GM19463 (cell line): ENCODE measurements around the gene GPR32.
"Not testable (repeated sequence)": the region's sequence is repeated elsewhere in the genome, so short reads cannot be mapped to it uniquely, and the experiment has no call there.

Experiments
- ATAC-seq: cut with Tn5 transposase; IDR thresholded peaks from one replicate; pipeline ENCODE4 v1.9.1; 2021; ENCODE audit warnings: mild to moderate bottlenecking, moderate library complexity; ENCODE audit not compliant: unreplicated experiment

Gene GPR32

DNA sequence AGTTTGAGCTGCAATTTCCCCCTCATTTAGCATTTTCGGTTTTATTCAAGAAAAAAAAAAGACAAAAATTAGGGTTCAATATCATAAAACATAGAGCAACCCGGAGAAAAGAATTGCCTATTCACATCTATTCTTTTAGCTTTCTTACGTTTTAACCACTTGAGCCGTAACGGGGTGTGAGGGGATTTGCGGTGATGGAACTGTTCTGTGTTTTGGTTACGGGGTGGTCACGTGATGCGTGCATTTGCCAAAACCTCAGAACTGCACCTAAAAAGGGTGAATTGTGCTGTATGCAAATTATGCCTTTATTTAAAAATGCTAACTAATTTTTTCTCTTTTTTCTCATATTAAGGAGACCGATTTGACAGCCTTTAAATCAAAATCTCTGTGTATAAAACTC lies 25.0 kb upstream of the GPR32 start:
- ATAC-seq = no peak

DNA sequence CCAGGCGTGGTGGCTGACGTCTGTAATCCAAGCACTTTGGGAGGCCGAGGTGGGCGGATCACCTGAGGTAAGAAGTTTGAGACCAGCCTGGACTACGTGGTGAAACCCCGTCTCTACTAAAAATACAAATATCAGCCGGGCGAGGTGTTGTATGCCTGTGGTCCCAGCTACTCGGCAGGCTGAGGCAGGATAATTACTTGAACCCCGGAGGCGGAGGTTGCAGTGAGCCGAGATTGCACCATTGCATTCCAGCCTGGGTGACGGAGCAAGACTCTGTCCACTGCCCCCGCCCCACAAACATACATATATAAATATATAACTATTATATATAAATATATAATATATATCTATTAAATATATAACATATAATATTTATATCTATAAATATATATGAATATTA lies 23.1 kb upstream of the GPR32 start:
- ATAC-seq = not testable (repeated sequence)

DNA sequence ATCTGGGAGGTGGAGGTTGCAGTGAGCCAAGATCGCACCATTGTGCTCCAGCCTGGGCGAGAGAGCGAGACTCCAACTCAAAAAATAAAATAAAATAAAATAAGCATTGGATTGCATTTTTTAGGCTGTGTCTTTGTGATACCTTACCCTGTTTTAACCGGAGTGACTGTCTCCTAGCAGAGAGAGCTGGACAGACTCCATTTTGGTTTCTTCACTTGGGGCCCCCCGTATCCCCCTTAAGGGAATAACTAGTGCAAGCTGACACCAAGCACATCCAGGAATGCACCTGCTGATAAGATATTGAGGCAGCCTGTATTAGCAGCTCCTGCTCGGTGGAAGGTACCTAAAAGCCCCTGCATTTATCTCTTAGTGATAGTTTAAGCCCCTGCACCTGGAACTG lies 20.8 kb upstream of the GPR32 start:
- ATAC-seq = no peak

DNA sequence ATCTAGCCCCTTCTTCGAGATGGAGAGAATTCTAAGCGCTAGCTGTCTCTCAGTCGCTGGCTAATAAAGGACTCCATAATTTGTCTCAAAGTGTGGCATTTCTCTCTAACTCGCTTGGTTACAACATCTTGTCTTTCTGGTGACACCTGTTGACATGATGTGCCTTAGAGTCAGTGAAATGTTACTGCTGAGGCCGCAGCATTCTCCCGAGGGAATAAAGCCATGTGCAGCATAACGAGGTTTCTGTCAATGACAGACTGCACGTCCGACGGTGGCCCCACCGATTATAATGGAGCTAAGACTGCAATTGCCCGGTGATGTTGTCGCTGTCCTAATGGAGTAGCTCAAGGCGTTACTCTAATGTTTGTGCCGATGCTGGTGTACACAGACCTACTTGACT lies 20.3 kb upstream of the GPR32 start:
- no peak for ATAC-seq

DNA sequence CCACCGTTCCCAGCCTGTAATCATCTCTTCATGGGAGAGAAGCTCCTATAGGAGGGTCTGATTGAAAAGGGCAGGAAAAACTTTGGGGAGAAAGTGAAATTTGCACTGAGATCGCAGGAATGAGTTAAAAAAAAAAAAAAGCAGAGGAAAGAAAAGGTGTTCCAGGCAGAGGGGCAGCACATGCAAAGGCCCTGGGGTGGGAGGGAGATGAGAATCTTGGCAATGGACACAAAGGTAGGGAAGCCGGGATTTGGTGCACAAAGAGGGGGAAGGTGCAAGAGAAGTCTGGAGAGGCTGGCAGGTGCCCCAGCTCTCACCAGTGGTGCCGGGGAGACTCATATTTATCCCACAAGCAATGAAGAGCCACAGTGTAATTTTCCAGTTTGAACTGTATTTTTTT lies 16.4 kb upstream of the GPR32 start:
- ATAC-seq = no peak

DNA sequence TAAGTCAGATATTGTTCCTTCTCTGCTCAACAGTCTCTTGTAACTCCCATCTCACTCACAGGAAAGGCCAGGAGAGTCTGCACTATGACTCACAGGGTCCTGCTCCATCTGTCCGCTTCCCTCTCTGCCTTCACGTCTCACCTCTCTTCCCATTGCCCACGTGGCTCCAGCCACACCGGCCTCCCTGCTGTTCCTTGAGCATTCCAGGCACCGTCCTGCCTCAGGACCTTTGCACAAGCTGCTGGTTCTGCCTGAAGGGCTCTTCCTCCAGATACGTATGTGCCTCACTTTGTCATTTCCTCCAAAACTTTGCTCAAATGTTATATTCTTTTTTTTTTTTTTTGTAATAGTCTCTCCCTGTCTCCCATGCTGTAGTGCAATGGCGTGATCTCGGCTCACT lies 14.0 kb upstream of the GPR32 start:
- not testable (repeated sequence) for ATAC-seq

DNA sequence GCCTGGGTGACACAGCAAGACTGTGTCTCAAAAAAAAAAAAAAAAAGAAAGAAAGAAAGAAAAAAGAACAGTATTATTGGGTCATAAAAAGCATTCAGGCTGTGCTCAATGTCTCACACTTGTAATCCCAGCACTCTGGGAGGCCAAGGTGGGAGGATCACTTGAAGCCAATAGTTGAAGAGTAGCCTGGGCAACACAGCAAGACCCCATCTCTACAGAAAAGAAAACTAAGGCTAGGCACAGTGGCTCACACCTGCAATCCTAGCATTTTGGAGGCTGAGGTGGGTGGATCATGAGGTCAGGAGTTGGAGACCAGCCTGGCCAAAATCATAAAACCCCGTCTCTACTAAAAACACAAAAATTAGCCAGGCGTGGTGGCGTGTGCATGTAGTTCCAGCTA lies 12.6 kb upstream of the GPR32 start:
- not testable (repeated sequence) for ATAC-seq

DNA sequence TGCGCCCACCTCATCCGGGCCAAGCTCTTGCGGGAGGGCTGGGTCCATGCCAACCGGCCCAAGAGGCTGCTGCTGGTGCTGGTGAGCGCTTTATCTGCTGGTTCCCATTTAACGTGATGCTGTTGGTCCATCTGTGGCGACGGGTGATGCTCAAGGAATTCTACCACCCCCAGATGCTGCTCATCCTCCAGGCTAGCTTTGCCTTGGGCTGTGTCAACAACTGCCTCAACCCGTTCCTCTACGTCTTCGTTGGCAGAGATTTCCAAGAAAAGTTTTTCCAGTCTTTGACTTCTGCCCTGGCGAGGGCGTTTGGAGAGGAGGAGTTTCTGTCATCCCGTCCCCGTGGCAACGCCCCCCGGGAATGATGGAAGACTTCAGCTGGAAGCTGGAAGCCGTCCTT lies 11.2 kb upstream of the GPR32 start:
- not testable (repeated sequence) for ATAC-seq

DNA sequence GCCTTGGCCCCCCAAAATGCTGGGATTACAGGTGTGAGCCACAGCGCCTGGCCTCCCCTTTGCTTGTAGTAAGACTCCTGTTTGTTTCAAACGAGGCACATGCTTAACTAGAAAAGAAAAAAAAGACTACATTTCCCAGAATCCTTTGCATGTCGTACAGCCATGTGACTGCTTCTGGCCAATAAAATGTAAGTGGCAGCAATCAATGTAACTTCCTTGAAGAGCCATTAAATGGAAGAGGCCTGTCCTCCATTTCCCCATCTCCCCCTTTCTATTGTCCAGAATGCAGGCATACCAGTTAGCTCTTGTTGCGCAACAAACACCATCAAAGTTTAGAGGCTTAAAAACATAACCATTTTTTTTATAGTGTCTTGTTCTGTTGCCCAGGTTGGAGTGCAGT lies 10.4 kb upstream of the GPR32 start:
- ATAC-seq = no peak

DNA sequence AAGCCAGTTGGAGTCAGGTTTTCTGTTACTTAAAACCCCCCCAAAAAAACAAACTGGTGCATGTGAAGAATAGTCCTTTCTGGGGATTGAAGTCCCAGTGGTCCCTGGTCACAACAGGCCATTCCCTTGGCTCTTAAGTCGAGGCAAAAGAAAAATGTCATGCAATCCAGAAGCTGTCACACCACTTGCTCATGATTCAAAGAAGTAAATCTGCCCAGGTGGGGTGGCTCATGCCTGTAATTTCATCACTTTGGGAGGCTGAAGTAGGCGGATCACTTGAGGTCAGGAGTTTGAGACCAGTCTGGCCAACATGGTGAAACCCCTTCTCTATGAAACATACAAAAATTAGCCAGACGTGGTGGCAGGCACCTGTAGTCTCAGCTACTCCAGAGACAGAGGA lies 8.8 kb upstream of the GPR32 start:
- ATAC-seq = not testable (repeated sequence)

DNA sequence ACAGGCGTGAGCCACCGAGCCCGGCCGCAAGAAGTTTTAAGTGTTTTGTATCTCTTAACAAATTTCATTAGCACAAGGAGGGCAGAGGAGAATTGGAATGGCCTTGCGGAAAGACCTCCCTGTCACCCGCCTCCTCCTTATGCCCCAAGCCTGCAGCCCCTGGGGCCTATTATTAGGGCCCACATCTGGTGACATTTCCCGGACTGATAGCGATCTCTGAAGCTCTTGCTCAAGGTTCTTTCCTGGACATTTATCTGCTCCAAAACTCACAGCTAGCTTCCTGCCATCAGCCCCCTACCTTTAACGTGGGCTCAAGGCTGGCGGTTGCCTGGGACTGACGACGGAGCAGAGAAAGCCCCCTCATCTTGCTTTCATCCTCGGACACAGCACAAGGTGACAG lies 6.7 kb upstream of the GPR32 start:
- not testable (repeated sequence) for ATAC-seq

DNA sequence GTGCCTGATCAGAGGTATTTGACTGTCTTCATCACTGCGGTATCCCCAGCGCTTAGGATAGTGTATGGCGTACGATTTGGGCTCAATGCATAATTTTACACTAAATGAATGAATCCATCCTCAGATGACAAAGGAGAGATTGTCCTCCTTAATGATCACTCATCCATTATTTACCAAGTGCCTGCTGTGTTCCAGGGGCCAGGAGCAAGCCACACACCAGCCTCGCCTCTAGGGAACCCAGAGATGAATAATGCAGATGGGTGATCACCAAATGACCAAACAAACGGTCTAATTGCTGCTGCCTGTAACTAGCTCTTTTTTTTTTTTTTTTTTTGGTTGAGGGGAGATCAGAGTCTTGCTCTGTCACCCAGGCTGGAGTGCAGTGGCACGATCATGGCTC lies 5.9 kb upstream of the GPR32 start:
- no peak for ATAC-seq

DNA sequence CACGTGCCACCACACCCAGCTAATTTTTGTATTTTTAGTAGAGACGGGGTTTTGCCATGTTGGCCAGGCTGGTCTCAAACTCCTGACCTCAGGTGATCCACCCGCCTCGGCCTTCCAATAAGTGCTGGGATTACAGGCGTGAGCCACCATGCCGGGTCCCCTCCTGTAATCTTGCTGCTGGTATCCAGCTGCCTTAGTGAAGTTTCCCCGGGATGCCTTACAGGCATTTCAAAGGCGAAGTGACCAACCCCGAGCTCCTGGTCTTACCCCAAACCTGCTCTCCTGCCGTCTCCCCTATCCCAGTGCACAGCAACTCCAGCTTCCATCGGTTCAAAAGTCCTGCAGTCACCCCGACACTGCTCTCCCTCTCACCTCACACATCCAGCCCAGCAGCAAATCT lies 3.5 kb upstream of the GPR32 start:
- ATAC-seq = not testable (repeated sequence)

DNA sequence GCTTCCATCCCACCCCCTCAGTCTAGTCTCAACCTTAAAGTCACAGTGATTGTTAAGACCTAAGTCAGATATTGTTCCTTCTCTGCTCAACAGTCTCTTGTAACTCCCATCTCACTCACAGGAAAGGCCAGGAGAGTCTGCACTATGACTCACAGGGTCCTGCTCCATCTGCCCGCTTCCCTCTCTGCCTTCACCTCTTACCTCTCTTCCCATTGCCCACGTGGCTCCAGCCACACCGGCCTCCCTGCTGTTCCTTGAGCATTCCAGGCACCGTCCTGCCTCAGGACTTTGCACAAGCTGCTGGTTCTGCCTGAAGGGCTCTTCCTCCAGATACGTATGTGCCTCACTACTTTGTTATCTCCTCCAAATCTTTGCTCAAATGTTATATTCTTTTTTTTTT lies 3.0 kb upstream of the GPR32 start:
- ATAC-seq = not testable (repeated sequence)

DNA sequence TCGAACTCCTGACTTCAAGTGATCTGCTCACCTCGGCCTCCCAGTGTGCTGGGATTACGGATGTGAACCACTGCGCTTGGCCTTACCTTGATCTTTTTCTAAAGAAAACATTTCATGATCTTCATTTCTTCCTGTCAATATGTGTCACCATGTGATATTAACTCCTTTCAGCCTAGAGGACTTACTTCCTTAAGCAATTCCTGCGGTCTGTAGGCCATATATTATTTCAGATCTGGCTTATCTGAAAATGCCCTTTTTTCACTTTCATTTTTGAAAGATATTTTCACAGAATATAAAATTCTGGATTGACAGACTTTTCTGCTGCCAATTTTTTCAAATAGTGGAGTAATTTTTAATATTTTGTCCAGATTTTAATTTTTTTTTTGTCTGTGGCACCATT lies 2.0 kb upstream of the GPR32 start:
- no peak for ATAC-seq

DNA sequence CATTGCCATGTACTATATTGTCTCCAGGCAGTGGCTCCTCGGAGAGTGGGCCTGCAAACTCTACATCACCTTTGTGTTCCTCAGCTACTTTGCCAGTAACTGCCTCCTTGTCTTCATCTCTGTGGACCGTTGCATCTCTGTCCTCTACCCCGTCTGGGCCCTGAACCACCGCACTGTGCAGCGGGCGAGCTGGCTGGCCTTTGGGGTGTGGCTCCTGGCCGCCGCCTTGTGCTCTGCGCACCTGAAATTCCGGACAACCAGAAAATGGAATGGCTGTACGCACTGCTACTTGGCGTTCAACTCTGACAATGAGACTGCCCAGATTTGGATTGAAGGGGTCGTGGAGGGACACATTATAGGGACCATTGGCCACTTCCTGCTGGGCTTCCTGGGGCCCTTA lies 624 bp downstream of the GPR32 start:
- ATAC-seq = no peak

DNA sequence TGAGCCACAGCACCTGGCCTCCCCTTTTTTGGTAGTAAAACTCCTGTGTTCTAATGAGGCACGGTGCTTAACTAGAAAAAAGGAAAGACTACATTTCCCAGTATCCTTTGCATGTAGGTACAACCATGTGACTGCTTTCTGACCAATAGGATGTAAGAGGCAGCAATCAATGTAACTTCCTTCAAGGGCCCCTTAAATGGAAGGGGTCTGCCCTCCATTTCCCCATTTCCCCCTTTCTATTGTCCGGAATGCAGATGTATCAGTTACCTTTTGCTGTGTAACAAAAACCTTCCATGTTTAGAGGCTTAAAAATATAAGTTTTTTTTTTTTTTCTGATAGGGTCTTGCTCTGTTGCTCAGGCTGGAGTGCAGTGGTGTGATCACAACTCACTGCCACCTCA lies 2.2 kb downstream of the GPR32 start:
- no peak for ATAC-seq

DNA sequence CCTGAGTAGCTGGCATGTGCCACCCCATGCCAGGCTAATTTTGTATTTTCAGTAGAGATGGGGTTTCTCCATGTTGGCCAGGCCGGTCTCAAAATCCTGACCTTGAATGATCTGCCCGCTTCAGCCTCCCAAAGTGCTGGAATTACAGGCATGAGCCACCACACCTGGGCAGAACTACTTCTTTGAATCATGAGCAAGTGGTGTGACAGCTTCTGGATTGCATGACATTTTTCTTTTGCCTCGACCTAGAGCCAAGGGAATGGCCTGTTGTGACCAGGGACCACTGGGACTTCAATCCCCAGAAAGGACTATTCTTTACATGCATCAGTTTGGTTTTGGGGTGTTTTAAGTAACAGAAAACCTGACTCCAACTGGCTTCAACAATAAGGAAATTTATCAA lies 2.6 kb downstream of the GPR32 start:
- not testable (repeated sequence) for ATAC-seq

DNA sequence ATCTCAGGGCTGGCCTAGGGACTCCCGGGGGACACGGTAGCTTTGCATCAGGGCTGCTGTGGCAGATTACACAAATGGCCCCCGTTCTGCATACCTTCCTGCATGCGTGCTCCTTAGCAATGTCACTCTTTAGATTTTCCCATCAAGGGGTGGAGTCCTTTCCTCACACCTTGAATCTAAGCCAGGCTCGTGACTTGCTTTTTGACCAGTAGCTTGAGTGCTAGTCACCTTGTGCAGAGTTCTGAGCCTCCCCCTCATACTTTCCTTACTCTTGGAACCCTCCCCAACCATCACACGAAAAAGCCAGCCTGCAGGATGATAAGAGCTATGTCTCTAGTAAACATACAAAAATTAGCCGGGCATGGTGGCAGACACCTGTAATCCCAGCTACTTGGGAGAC lies 3.2 kb downstream of the GPR32 start:
- not testable (repeated sequence) for ATAC-seq

DNA sequence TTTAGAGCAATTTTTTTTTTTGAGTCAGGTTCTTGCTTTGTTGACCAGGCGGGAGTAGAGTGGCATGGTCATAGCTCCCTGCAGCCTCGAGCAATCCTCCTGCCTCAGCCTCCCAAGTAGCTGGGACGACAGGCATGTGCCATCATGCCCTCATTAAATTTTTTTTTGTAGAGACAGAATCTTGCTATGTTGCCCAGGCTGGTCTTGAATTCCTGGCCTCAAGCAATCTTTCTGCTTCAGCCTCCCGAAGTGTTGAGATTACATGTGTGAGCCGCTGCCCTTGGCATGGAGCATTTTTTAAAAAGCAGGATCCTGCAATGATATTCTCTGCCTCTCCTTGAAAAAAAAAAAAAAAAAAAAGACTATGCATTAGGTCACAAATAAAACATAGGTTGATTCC lies 5.9 kb downstream of the GPR32 start:
- ATAC-seq = no peak

DNA sequence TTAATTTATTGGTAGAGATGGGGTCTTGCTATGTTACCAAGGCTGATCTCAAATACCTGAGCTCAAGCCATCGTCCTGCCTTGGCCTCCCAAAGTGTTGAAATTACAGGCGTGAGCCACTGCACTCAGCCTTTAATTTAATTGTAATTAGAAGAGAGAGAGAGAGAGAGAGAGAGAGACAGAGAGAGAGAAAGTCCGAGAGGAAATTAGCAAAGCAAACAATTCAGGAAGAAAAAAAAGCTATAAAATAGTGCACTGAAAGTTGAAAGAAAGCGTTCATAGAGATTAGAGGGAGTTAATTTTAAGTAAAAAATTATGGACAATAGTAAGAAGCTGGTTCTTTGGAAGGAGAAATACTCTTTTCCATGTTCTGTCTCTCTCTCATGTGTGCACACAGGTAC lies 7.0 kb downstream of the GPR32 start:
- no peak for ATAC-seq

DNA sequence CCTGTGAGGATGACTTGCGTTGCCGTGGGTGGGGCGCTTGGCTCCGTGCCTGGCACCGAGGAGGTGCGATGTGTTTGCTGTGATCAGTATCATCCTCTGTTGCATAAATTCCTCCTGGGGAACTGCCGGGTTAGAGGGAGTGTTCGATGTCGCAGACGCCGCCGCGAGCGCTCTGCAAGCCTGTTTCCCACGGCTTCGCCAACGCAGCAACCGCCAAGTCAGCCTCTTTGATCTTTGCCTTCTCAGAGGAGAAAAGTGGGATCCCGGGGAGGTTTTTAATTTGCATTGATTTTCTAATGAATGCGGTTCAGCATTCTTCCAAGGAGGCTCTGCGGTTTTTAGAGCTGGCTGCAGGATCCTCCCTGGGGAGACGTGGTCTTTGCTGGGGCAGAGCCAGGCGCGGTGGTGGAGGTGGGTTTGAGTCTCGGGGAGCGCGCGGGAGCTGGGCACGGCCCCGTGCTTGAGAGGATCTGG lies 7.6 kb downstream of the GPR32 start:
- ATAC-seq = no peak

DNA sequence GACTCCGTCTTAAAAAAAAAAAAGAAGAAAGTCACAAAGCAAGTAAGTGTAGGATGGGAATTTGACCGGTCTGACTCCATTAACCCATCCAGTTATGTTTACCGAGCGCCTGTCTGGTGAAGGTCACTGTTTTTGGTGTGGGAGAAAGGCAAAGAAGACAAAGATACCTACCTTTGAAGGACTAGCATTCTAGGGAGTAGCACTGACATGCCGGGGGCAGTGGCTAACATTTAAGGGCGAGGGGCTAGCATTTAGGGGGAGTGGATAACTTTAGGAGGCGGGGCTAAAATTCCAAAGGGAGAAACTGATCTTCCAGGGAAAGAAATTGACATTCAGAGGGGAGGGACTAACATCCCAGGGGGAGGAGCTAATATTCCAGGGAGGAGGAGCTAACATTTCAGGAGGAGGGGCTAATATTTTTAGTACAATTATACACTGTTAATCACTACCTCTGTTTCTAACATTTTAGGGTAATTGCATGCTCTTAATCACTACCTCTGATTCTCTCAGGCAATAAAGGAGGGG lies 8.7 kb downstream of the GPR32 start:
- no peak for ATAC-seq
